ENCODE data around the gene PGA5.

Gene PGA5

DNA sequence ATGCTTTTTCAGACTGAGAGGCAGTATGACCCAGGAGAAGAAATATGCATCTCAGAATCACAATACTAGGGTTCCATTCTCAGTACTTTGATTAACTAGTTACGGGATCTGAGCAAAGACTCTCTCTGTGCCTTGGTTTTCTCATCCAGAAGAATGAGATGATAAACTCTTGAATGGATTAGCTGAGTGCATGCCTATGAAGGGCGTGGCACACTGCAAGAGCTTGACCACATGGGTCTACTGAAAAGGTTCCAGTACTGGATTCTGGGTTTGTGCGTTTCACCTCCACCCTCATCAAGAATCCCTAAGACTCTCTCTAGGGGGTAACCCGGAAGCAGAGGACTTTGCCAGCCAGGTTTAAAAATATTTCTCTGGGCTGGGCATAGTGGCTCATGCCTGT is 25.6 kb downstream of the PGA5 start:
- no peak for DNase-seq (ENCODE audit: low read depth in 2 of 3, low spot score in 1 of 3)

DNA sequence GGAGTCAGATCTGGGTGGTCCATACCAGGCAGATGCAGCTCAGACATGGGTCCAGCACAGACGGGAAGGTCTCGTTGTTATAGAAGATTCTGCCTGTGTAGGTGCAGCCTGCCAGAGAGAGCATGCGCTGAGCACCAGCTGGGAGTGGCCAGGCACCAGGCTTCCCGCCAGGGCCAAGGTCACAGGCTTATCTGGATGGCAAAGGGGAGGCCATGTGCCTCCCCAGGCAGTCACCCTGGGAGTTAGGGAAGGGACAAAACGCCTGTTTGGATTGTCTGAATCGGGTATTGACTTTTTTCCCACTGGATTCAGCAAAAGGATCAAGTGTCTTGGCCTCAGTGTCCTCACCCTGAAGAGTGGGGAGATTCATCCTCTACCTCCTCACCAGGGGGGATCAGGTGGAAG is 26.5 kb downstream of the PGA5 start:
- DNase-seq (ENCODE audit: low read depth in 2 of 3, low spot score in 1 of 3): no peak

DNA sequence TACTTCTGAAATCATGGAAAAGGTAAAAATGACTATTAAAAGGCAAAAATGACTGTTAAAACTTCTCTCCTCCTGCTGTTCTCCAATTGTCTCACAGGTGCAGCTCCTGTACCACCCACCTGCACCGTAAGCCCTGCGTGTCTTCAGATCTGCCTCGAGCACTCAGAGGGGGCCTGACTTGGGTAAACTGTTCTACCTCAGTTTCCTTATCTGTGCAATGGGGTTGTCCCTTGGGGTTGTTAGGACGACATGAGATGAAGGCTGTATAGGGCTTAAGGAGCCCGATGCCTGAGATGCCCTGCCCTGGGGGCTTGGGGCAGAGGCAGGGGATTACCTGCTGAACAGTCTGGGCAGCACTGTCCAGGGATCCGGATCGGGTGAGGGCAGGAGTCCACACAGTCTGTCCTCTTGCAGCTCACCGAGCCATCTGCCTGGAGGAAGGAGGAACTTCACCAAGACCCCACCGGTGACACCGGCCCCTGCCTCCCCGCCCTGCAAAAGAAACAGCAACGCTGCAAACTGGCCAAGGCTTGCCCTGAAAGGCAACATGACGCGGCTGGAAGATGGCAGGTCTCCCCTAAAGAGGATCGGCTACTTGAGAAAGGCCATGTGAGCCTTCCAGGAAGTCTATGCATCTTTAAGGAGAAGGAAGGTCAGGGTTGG is 27.7 kb downstream of the PGA5 start:
- no peak for DNase-seq (ENCODE audit: low read depth in 2 of 3, low spot score in 1 of 3)

DNA sequence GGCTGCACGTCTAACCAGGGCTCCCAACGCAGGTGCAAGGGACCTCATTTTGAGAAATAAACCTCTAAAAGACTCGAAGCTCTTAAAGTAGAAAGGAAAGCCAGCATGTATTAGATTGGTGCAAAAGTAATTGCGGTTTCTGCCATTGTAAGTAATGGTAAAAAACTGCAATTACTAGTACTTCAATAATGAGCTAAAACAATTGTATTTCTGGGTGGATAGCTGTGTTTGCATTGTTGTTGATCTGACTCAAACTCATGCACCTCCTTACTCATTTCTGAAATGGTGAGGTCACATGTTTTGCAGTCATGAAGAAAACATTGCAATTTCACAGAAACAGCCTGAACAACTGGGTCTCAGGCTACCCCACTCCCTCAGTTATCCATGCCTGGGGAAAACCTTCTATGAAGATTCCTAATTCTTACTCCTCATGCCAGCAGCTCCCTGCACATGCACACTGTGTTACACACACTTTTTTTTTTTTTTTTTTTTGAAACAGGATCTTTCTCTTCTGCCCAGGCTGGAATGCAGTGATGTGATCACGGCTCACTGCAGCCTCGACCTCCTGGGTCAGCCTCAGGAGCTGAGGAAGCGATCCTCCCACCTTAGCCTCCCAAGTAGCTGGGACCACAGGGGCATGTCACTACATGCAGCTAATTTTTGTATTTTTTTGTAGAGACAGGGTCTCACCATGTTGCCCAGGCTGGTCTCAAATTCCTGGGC is 29.5 kb downstream of the PGA5 start:
- DNase-seq (ENCODE audit: low read depth in 2 of 3, low spot score in 1 of 3): no peak

DNA sequence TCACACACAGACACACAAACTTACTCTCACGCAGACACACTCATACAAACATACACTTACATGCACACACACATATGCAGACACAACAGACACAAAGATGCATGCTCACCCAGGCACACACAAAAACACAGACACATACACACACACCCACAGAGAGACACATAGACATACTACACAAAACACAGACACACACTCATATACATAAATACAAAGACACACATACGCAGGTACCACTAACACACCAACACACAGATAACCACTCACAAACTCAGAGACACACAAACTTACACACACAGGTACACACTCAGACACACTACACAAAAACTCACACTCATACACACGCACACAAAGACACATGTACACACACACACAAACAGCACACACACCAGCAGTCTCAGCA is 31.8 kb downstream of the PGA5 start:
- no peak for DNase-seq (ENCODE audit: low read depth in 2 of 3, low spot score in 1 of 3)

DNA sequence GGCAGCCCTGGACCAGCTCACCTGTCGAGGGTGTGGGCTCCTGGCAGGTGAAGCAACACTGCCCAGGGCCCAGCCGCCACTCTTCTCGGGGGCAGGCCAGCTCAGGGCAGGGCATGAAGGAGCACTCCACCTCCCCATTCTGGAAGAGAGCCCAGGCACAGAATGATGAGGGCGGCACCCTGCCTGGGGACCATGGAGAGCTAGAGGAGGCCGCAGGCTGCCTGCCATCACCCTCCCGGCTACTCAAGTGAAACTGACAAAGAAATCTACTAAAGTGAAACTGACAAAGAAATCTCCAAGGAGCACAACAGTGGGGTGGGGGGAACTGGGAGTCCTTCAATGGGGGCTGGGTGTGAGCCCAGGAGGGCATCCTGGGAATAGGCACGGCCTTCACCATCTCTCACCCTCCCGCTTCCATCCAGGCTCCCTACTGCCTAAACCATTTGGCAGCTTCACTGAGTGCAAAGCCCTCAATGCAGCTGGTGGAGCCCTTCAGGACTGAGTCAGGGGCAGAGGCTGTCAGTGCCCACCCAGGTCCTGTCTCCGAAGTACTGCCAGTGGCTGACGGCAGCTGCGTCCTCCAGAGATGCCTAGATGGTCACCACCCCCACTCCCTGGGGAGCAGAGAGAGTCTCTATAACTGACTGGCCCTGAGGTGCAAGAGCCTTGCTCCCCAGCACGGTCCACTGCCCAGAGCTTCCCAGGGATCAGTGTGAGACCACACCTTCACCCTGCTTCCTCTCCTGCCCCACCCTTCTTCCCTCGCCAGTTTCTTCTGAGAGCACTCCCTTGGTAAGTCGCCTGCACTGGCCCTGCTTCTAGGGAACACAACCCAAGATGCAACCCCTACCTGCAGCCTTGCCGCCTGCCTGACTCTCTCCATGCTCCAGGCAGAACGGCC is 32.5 kb downstream of the PGA5 start:
- no peak for DNase-seq (ENCODE audit: low read depth in 2 of 3, low spot score in 1 of 3)

DNA sequence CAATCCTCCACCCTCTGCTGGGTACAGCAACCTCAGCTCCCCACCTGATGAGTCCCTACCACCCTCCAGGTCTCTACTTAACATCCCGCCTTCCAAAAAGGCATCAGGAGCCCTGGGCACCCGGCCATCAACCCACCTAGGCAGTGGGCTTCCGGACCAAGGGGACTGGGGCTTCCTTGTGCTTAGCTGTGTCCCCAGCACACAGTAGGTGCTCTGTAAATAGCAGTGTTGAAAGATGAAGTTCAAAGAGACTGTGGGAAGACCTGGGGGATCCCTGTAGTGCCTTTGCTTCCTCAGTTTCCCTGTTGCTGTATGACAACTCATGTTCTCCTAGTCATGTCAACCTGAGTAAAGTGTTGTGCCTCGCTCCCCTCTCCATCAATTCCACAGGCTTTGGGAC is 33.1 kb downstream of the PGA5 start:
- DNase-seq (ENCODE audit: low read depth in 2 of 3, low spot score in 1 of 3): no peak

DNA sequence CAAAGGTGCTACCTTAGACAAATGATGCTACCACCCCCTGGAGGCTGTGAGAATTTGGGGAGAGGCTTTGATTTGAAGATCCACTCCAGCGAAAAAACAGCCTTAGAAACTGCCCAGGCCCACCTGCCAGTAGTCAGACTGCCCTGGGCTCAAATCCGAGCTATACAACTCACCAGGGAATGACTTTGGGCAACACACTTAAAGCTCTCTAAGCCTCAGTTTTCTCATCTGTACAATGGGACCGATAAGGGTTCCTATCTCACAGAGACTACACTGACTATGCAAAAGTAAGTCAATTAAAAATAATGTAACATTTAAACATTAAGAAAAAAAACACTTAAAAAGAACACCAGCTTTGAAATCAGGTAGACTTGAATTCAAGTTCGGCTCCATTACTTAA is 34.2 kb downstream of the PGA5 start:
- DNase-seq (ENCODE audit: low read depth in 2 of 3, low spot score in 1 of 3): no peak

DNA sequence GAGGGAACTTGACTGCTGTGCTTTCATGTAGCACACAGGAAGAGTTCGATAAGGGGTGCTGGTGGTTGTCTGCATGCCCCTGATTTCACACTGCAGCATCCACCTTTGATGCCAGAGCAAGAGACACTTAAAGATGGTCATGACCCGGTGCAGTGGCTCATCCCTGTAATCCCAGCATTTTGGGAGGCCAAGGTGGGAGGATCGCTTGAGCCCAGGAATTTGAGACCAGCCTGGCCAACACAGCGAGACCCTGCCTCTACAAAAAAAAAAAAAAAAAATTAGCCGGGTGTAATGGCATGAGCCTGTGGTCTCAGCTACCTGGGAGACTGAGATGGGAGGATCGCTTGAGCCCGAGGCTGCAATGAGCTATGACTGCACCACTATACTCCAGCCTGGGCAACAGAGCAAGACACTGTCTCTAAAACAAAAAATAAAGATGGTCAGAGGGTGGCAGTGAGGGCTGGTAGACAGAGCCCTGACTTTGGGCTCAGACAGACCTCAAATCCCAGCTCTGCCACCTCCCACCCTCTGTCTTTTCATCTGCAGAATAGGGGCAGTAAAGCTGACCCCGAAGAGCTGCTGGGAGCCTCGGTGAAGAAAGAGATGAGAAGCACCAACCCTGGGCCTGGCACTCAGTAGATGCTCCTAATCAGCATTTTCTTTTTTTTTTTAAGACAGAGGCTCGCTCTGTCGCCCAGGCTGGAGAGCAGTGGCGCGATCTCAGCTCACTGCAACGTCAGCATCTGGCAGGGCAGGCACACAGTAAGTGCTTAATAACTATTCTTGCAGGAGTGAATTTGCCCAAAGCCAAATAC is 36.4 kb downstream of the PGA5 start:
- DNase-seq (ENCODE audit: low read depth in 2 of 3, low spot score in 1 of 3): no peak

DNA sequence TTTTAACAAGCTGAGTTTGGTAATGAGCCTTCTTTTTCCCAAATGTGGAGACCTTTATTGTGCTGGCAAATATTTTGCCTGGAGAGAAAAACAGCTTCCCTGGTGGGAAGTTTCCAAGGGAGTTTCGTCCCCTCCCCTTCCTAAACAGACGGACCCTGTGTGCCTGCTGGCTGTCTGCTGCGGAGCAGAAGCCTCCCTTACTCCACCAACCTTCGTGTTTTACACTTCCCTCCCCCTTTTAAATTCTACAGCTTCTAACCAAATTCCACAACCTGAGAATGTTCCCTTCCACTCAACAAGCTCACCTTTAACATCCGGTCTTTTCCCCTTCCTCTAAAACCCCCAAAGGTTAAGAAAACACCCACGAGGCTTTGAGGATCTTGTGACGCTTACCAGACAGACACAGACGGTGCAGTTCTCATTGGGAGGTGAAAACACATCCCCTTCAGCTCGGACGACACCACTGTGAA is 37.1 kb downstream of the PGA5 start:
- no peak for DNase-seq (ENCODE audit: low read depth in 2 of 3, low spot score in 1 of 3)

DNA sequence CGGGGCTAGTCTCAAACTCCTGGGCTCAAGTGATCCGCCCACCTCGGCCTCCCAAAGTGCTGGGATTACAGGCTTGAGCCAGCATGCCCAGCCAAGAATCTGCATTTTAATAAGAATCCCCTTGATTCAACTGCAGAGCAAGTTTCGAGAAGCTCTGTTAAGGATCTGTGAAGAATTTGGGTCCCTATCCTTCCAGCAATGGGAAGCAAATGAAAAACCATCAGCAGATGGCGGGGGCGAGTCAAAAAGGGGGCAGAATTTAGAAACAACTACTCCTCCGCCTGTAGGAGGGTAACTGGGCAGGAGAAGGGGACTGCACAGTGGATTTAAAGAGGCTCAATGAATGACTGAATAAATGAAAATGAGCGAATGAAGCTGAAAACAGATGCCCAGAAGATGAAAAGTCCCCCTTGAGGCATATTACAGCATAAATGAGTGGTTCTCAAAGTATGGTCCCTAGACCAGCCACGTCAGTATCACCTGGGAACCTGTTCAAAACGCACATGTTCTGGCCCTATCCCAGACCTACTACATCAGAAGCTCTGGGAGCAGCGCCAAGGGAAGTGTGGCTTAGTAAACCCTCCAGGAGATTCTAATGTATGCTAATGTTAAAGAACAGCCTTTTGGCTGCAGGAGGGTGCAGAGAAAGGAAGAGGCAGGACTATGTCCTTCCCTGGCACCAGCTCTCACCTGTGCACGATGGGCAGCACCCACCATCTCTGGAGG is 39.1 kb downstream of the PGA5 start:
- DNase-seq (ENCODE audit: low read depth in 2 of 3, low spot score in 1 of 3): no peak

DNA sequence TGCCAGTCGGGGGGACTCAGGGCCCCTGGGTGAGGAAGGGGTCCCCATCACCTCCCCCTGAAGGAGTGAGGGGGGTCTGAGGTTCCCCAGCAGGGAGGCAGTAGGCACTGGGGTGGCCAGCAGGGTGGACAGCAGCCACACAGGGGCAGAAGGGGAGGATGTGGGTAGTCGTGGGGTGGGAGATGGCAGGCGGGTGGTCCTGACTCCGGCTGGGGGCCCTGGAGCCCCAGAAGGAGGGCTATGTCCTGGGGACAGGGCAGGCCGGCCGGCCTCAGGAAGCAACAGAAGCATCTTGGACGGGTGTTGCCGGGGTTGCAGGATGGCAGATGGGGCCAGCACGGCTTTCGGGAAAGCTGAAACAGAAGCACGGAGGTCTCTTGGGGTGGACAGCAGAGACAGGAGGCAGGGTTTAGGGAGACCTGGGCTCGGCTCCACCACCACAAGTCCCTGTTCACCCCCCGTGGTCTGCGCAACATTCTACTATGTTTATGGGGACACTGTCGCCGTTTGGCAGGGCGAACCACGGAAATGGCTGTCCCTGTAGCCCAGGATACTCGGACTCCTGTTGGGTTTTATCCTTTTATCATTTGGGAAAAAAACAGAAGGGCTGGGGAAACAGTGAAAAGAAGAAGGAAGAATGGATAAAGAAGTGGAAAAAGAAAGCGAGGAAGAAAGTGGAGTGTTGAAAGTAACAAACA is 40.1 kb downstream of the PGA5 start:
- no peak for DNase-seq (ENCODE audit: low read depth in 2 of 3, low spot score in 1 of 3)

DNA sequence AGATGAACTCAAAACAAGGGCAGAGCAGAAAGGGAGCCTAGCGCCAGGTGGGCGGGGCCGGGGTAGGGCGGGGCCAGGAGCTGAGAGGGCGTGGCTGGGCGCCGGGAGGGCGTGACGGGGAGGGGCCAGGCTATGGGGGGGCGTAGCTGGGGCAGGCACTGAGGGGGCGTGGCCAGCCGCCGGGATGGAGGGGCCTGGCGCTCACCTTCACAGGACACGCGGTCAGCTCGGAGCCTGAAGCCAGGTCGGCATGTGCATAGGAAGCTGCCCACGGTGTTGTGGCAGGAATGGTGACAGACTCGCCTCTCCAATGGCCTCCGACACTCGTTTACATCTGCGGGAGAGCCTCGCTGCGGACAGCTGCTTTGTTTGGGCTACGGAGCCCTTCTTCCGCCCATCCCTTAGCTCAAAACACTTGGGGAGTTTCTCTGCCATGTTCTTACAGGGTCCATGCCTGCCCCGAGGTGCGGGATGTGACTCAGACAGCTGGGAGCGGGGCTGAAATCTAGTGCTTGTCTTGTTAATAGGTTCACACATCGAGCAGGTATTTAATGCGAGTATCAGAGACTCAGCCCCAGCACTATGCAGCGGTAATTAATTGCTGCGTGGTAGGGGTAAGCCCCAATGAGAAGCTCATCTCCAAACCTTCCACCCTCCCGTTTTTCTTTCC is 40.7 kb downstream of the PGA5 start:
- peak in 2 of 3 donors; percentile 9 to 40 for DNase-seq (ENCODE audit: low read depth in 2 of 3, low spot score in 1 of 3)

DNA sequence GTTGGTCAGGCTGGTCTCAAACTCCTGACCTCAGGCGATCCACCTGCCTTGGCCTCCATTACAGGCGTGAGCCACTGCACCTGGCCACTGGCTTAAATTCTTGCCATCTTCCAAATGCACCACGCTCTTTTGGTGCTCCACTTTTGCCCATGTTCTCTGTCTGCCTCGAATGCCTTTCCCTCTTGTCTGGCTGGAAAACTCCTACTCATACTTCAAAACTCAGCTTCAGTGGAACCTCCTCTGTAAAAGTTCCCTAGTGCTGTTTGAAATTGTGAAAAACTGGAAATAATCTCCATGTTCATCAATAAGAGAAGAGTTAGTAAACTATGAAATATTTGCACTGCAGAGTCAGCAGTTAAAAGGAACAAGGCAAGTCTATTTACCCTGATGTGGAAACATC is 42.6 kb downstream of the PGA5 start:
- no peak for DNase-seq (ENCODE audit: low read depth in 2 of 3, low spot score in 1 of 3)

DNA sequence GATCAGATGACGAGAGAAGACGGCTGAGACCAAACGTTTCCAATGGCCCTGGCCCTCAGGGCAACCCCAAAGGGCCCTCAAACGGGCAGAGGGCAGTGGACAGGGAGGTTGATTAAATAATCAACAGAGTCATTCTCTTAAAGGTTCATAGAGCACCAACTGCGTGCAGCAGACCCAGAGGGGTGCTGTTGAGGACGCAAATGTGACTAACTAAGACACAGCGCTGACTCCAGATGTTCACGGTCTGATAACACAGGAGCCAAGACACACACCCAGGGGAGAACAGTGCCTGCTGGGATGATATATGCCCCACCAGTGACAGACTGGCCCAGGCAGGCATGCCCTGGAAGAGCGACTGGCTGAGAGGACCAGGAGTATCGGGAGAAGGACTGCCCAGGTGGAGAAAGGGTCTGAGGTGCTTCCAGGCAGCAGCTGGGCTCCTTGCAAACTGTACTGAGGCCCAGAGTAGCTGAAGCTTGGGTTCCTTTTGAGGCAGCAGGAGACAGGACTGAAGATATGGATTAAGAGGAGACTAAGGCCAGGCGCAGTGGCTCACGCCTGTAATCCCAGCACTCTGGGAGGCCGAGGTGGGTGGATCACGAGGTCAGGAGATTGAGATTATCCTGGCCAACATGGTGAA is 46.5 kb downstream of the PGA5 start:
- no peak for DNase-seq (ENCODE audit: low read depth in 2 of 3, low spot score in 1 of 3)

DNA sequence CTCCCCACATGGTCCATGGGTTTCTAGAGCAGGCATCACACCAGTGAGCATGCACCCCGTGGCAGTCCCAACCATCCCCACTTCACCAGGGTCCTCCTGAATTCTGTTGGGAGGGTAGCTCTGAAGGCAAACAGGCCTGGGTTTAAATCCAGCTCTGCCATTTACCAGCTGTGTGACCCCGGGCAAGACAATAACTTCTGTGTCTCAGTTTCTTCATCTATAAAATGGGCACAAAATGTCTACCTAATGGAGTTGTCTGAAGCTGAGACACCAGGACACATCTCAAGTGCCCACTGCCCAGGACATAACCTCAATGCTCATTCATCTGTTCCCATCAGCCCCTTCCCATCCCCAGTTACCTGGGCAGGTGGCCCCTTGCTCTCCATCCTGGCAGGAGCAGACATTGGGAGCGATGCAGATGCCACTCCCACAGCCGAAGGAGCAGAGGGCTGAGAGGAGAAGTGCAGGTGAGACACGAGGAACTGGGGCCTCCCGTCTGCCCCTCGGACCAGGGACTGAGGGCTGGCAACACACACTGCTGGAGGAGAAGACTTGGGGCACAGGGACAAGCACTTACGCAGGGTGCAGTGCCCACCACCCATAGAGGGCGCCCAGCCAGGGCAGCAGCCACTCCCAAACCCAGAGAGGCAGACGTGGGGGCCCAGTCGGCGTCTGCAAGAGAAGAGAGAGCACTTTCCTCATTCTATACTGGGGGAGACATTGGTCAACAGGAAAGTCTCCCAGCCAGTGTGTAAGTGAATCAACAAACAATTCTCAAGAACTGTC is 50.1 kb downstream of the PGA5 start:
- no peak for DNase-seq (ENCODE audit: low read depth in 2 of 3, low spot score in 1 of 3)

DNA sequence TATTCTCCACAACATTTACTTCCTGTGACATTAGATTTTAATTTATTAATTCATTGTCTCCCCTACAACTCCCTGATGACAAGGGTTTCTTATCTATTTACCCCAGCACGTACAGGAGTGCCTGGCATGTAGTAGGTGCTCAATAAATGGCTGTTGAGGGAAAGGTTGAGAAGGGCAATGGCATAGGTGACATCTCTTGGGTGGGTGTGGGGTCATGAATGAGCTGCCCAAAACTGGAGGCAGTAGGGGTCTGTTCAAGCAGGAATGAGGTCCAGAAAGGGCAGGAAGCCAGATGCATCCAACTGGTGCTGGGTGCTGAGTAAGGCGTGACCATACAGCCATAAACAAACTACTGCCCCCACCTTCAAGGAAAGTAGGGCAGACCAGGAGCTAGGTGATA is 51.4 kb downstream of the PGA5 start:
- DNase-seq (ENCODE audit: low read depth in 2 of 3, low spot score in 1 of 3): no peak
